H9 (cell line): Measurements from ENCODE around the gene NPY1R. TPM values are rescaled to one million over a fixed set of nuclear protein-coding genes. Genes with fewer than 3 reads are reported as not detected.

Experiments used
- DNase-seq: peaks from one replicate; pipeline ENCODE4 v3.0.0-alpha.2; 2017
- H2AFZ ChIP-seq: one replicate; pipeline ENCODE4 v1.6.1; 2013; ENCODE audit warnings: mild to moderate bottlenecking, low read length, control low read depth, moderate library complexity
- H2AK5ac ChIP-seq: 2 replicates; pipeline ENCODE4 v1.6.1; 2013; ENCODE audit warnings: low read length, control low read depth, mixed read lengths; ENCODE audit not compliant: insufficient read length
- H2BK120ac ChIP-seq: one replicate; pipeline ENCODE4 v1.6.1; 2013; ENCODE audit warnings: low read depth, mild to moderate bottlenecking, low read length, control low read depth, inconsistent platforms; ENCODE audit not compliant: poor library complexity, severe bottlenecking
- H2BK12ac ChIP-seq: 2 replicates; pipeline ENCODE4 v1.6.1; 2013; ENCODE audit warnings: low read length, control low read depth, mixed read lengths, low read depth; ENCODE audit not compliant: insufficient read length
- H2BK15ac ChIP-seq: 2 replicates; pipeline ENCODE4 v1.6.1; 2013; ENCODE audit warnings: low read depth, low read length, control low read depth
- H2BK20ac ChIP-seq: one replicate; pipeline ENCODE4 v1.6.1; 2013; ENCODE audit warnings: low read depth, mild to moderate bottlenecking, low read length, control low read depth, inconsistent platforms; ENCODE audit not compliant: poor library complexity, severe bottlenecking
- H2BK5ac ChIP-seq: 2 replicates; pipeline ENCODE4 v1.6.1; 2013; ENCODE audit warnings: low read length, control low read depth, mixed read lengths; ENCODE audit not compliant: insufficient read length
- H3K14ac ChIP-seq: 2 replicates; pipeline ENCODE4 v1.6.1; 2013; ENCODE audit warnings: low read length, control low read depth; ENCODE audit not compliant: insufficient read depth
- H3K18ac ChIP-seq: 2 replicates; pipeline ENCODE4 v1.6.1; 2013; ENCODE audit warnings: low read depth, mild to moderate bottlenecking, mixed read lengths, low read length, control low read depth; ENCODE audit not compliant: insufficient read length
- H3K23ac ChIP-seq: 2 replicates; pipeline ENCODE4 v1.6.1; 2013; ENCODE audit warnings: low read length, control low read depth, mixed read lengths, low read depth; ENCODE audit not compliant: insufficient read length
- H3K23me2 ChIP-seq: 2 replicates; pipeline ENCODE4 v1.6.1; 2013; ENCODE audit warnings: low read depth, mild to moderate bottlenecking, mixed read lengths, low read length, control low read depth; ENCODE audit not compliant: insufficient read length, poor library complexity, severe bottlenecking
- H3K27ac ChIP-seq: 2 replicates; pipeline ENCODE4 v1.5.1; 2013; ENCODE audit warnings: low read length, control low read depth, mixed read lengths, low read depth; ENCODE audit not compliant: insufficient read length
- H3K27me3 ChIP-seq: 2 replicates; pipeline ENCODE4 v1.6.1; 2013; ENCODE audit warnings: low read length, control low read depth, inconsistent platforms; ENCODE audit not compliant: insufficient read depth
- H3K4ac ChIP-seq: 2 replicates; pipeline ENCODE4 v1.6.1; 2013; ENCODE audit warnings: low read depth, mild to moderate bottlenecking, control low read depth, inconsistent platforms, low read length, moderate library complexity
- H3K4me1 ChIP-seq: 2 replicates; pipeline ENCODE4 v1.6.1; 2013; ENCODE audit warnings: low read length, control low read depth, inconsistent platforms; ENCODE audit not compliant: insufficient read depth
- H3K4me2 ChIP-seq: 2 replicates; pipeline ENCODE4 v1.6.1; 2013; ENCODE audit warnings: low read length, control low read depth, mixed read lengths; ENCODE audit not compliant: insufficient read length, insufficient read depth
- H3K56ac ChIP-seq: 2 replicates; pipeline ENCODE4 v1.6.1; 2013; ENCODE audit warnings: low read depth, mild to moderate bottlenecking, mixed read lengths, low read length, control low read depth; ENCODE audit not compliant: insufficient read length
- H3K79me1 ChIP-seq: 2 replicates; pipeline ENCODE4 v1.6.1; 2013; ENCODE audit warnings: low read depth, mild to moderate bottlenecking, moderate library complexity, low read length, control low read depth, inconsistent platforms; ENCODE audit not compliant: insufficient read depth, poor library complexity, severe bottlenecking
- H3K79me2 ChIP-seq: 2 replicates; pipeline ENCODE4 v1.6.1; 2013; ENCODE audit warnings: low read length, control low read depth, inconsistent platforms; ENCODE audit not compliant: insufficient read depth
- H3K9ac ChIP-seq: 2 replicates; pipeline ENCODE4 v1.6.1; 2013; ENCODE audit warnings: low read length, control low read depth, mixed read lengths; ENCODE audit not compliant: insufficient read length; ENCODE audit errors: extremely low read depth
- H3K9me3 ChIP-seq: one replicate; pipeline ENCODE4 v1.6.1; 2013; ENCODE audit warnings: low read depth, low read length, inconsistent platforms; ENCODE audit not compliant: control insufficient read depth
- H3T11ph ChIP-seq: one replicate; pipeline ENCODE4 v1.6.1; 2013; ENCODE audit warnings: mild to moderate bottlenecking, low read length, control low read depth, inconsistent platforms
- H4K20me1 ChIP-seq: one replicate; pipeline ENCODE4 v1.6.1; 2013; ENCODE audit not compliant: control insufficient read depth, insufficient read length, insufficient read depth
- H4K5ac ChIP-seq: 2 replicates; pipeline ENCODE4 v1.6.1; 2013; ENCODE audit warnings: low read depth, mild to moderate bottlenecking, mixed read lengths, low read length, control low read depth; ENCODE audit not compliant: insufficient read length
- H4K8ac ChIP-seq: replicated peaks from 2 replicates; pipeline ENCODE4 v1.6.1; 2013; ENCODE audit warnings: low read length, control low read depth, mixed read lengths, low read depth; ENCODE audit not compliant: insufficient read length
- H4K91ac ChIP-seq: 2 replicates; pipeline ENCODE4 v1.6.1; 2013; ENCODE audit warnings: low read depth, mild to moderate bottlenecking, moderate library complexity, mixed read lengths, low read length, control low read depth; ENCODE audit not compliant: insufficient read length
- H3K27ac Mint-ChIP-seq, 3 experiments: 2 replicates in 2 of 3; 3 replicates in 1 of 3; pipeline ENCODE4 v1.8.0; 2020 to 2021; ENCODE audit warnings: mixed read lengths in 3 of 3, mild to moderate bottlenecking in 1 of 3, moderate library complexity in 1 of 3
- H3K27me3 Mint-ChIP-seq: 2 replicates; pipeline ENCODE4 v1.8.0; 2021; ENCODE audit warnings: low read depth, mild to moderate bottlenecking, moderate library complexity, mixed read lengths
- H3K36me3 Mint-ChIP-seq, 3 experiments: 2 replicates in 2 of 3; 3 replicates in 1 of 3; pipeline ENCODE4 v1.8.0; 2020 to 2021; ENCODE audit warnings: low read depth in 3 of 3, mixed read lengths in 3 of 3; ENCODE audit not compliant: insufficient read depth in 1 of 3
- H3K4me1 Mint-ChIP-seq, 2 experiments: 2 replicates each; pipeline ENCODE4 v1.8.0; 2020; ENCODE audit warnings: mixed read lengths in 2 of 2
- H3K4me3 Mint-ChIP-seq, 2 experiments: 2 replicates in 1 of 2; 3 replicates in 1 of 2; pipeline ENCODE4 v1.8.0; 2020 to 2021; ENCODE audit warnings: mild to moderate bottlenecking in 2 of 2, mixed read lengths in 2 of 2, moderate library complexity in 1 of 2
- H3K9me3 Mint-ChIP-seq, 2 experiments: 2 replicates in 1 of 2; 3 replicates in 1 of 2; pipeline ENCODE4 v1.8.0; 2020; ENCODE audit warnings: mild to moderate bottlenecking in 2 of 2, mixed read lengths in 2 of 2, moderate library complexity in 1 of 2
- CTCF ChIP-seq: fragments of 200-600 bp; sonication (generic); conservative IDR thresholded peaks from 3 replicates; pipeline ENCODE4 v1.8.0; 2021; ENCODE audit warnings: antibody characterized with exemption, mild to moderate bottlenecking
- WGBS: extraction: QIAGEN DNeasy Blood & Tissue Kit; methylation state at CpG from one replicate; pipeline ENCODE4 v1.1.7; 2013; ENCODE audit warnings: missing lambda C conversion rate, low lambda C conversion rate, mixed read lengths; ENCODE audit not compliant: insufficient read length; ENCODE audit errors: extremely low coverage; 5-methylcytosine and 5-hydroxymethylcytosine counted together
- total RNA-seq: library from RNA; stranded (reverse); gene quantifications from 2 replicates; pipeline ENCODE4 v1.2.1, GENCODE V29; 2021

Gene NPY1R
- total RNA-seq, 1 experiment from 2014 or later, result 27.3 TPM

GRCh38 chr4:163280703-163281519, 51.5 kb downstream of the NPY1R start:
- no peak overlapping the region for H3K14ac ChIP-seq
- H2BK20ac ChIP-seq, result no peak overlapping the region
- no peak overlapping the region for H3K56ac ChIP-seq
- H2AK5ac ChIP-seq, result no peak overlapping the region
- Mint-ChIP-seq H3K4me3 (no peak overlapping the region), H3K4me1 (peaks cover 0 to 2% of the 10 kb centered on the region in 2 experiments; a peak in 1 of 4 replicates), H3K27ac (no peak overlapping the region; a peak in 1 of 7 replicates), H3K27me3 (no peaks in the 10 kb centered on the region; the same call in 1 of the 2 replicates), H3K9me3 (peaks cover 0 to 4% of the 10 kb centered on the region in 2 experiments; a peak in 1 of 5 replicates), H3K36me3 (0 out of 7 replicates have a peak, but pooled peaks cover 0 to 1% (median 0%) of the 10 kb centered on the region in 3 experiments)
- H2BK120ac ChIP-seq, result no peak overlapping the region
- H3K9ac ChIP-seq, result no peak overlapping the region
- no peak overlapping the region for H3K18ac ChIP-seq
- H3K79me2 ChIP-seq, result no peaks in the 10 kb centered on the region
- no peak for DNase-seq
- TF ChIP-seq CTCF, result no peak
- H2BK15ac ChIP-seq, result no peak overlapping the region
- H4K8ac ChIP-seq, result no peak overlapping the region
- no CpG with 5 or more reads among the region's 3 CpGs for WGBS
- H3K27ac ChIP-seq, result no peak overlapping the region
- H2BK5ac ChIP-seq, result no peak overlapping the region
- H3K23me2 ChIP-seq, result no peaks in the 10 kb centered on the region
- no peak overlapping the region for H4K5ac ChIP-seq
- H3K4me2 ChIP-seq, result no peak overlapping the region
- no peaks in the 10 kb centered on the region for H3K27me3 ChIP-seq
- H3K4me1 ChIP-seq, result no peaks in the 10 kb centered on the region
- no peak overlapping the region for H4K91ac ChIP-seq
- H3K4ac ChIP-seq, result no peak overlapping the region
- H3T11ph ChIP-seq, result no peak overlapping the region
- no peak overlapping the region for H3K23ac ChIP-seq
- H4K20me1 ChIP-seq, result no peaks in the 10 kb centered on the region
- H3K79me1 ChIP-seq, result no peaks in the 10 kb centered on the region
- H3K9me3 ChIP-seq, result no peaks in the 10 kb centered on the region
- no peak overlapping the region for H2AFZ ChIP-seq
- H2BK12ac ChIP-seq, result no peak overlapping the region
